MCF 10A (cell line): ENCODE results near the gene TMBIM1. TPM values are rescaled to one million over a fixed set of nuclear protein-coding genes. Genes with fewer than 3 reads are reported as not detected.
A peak's percentile ranks its signal among the peaks of the same experiment; 100 is the strongest.

Experiments used
- BruUV-seq: library from RNA; stranded (reverse); fragments of 400-500 nt; replicated peaks from 2 replicates; lab custom pipeline; 2021; lab: Mats Ljungman, UMichigan
- CTCF ChIA-PET: fragments of 300-600 bp; sonication (Branson Sonifier 250); formaldehyde crosslinking; extraction: SDS; loops from one replicate; lab custom pipeline; 2021; ENCODE audit warnings: antibody characterized with exemption, inconsistent platforms; lab: Yijun Ruan, JAX
- POLR2A ChIA-PET: fragments of 300-600, 350-650 bp; sonication (Branson Sonifier 250); formaldehyde crosslinking; extraction: SDS; loops from one replicate; lab custom pipeline; 2020; ENCODE audit warnings: antibody characterized with exemption, inconsistent platforms; lab: Yijun Ruan, JAX
- DNase-seq: peaks from one replicate; pipeline ENCODE4 v3.0.0-alpha.2; 2018; ENCODE audit not compliant: unreplicated experiment
- H3K27ac Mint-ChIP-seq: one replicate; pipeline ENCODE4 v1.8.0; 2022; ENCODE audit warnings: mild to moderate bottlenecking, low read depth, mixed read lengths; ENCODE audit not compliant: unreplicated experiment
- H3K27me3 Mint-ChIP-seq: one replicate; pipeline ENCODE4 v1.8.0; 2022; ENCODE audit warnings: mixed read lengths; ENCODE audit not compliant: insufficient read depth, unreplicated experiment
- H3K36me3 Mint-ChIP-seq: one replicate; pipeline ENCODE4 v1.8.0; 2022; ENCODE audit warnings: mild to moderate bottlenecking, moderate library complexity, mixed read lengths; ENCODE audit not compliant: insufficient read depth, unreplicated experiment
- H3K4me1 Mint-ChIP-seq: one replicate; pipeline ENCODE4 v1.8.0; 2022; ENCODE audit warnings: mixed read lengths; ENCODE audit not compliant: insufficient read depth, unreplicated experiment
- H3K4me3 Mint-ChIP-seq: one replicate; pipeline ENCODE4 v1.8.0; 2022; ENCODE audit warnings: mild to moderate bottlenecking, moderate library complexity, mixed read lengths; ENCODE audit not compliant: unreplicated experiment
- H3K9me3 Mint-ChIP-seq: one replicate; pipeline ENCODE4 v1.8.0; 2022; ENCODE audit warnings: mixed read lengths; ENCODE audit not compliant: unreplicated experiment
- intact Hi-C: fragments of 100-400 bp; cut with micrococcal nuclease; formaldehyde crosslinking; loops from 2 replicates; pipeline ENCODE4 v1.14.1; 2022
- total RNA-seq: library from RNA; stranded (reverse); gene quantifications from 2 replicates; pipeline ENCODE4 v1.2.3, GENCODE V29; 2022
- TF ChIP-seq, protein P1 (sequence below): fragments of 200-600 bp; IDR thresholded peaks from one replicate; pipeline ENCODE4 v1.8.0; 2022; ENCODE audit warnings: antibody characterized with exemption, mild to moderate bottlenecking; ENCODE audit not compliant: unreplicated experiment

The TMBIM1 gene
- total RNA-seq, 1 experiment from 2014 or later: 107 TPM

DNA sequence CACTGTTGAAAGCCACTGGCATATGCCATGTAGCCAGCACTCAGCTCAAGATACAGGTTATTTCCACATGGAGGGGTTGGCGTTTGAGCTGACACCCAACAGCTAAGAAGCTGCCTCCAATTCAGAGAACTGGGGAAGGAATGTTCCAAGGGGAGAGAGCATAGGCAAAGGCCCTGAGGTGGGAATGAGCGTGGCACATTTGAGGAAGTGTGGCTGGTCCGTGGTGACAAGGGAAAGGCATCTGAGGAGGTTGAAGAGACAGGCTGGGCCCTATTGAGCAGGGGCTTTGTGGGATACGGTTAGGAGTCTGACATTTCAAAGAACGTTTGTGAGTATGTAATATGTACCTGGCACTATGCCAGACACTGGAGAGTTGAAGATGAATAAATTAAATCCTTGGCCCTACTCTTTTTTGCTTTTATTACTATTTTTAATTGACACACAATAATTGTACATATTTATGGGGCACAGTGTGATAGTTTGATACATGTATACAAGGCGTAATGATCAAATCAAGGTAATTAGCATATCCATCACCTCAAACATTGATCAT is 27.6 kb upstream of the TMBIM1 start:
- Mint-ChIP-seq H3K27me3 (no peaks in the 10 kb centered on the region), H3K4me1 (peaks cover 29% of the 10 kb centered on the region), H3K36me3 (no peaks in the 10 kb centered on the region), H3K27ac (no peak overlapping the region), H3K4me3 (no peak overlapping the region), H3K9me3 (no peaks in the 10 kb centered on the region)
- peak; percentile 18 for DNase-seq
- intact Hi-C loops: no loop called here
- no TSS peak for BruUV-seq
- TF ChIP-seq, protein P1, sequence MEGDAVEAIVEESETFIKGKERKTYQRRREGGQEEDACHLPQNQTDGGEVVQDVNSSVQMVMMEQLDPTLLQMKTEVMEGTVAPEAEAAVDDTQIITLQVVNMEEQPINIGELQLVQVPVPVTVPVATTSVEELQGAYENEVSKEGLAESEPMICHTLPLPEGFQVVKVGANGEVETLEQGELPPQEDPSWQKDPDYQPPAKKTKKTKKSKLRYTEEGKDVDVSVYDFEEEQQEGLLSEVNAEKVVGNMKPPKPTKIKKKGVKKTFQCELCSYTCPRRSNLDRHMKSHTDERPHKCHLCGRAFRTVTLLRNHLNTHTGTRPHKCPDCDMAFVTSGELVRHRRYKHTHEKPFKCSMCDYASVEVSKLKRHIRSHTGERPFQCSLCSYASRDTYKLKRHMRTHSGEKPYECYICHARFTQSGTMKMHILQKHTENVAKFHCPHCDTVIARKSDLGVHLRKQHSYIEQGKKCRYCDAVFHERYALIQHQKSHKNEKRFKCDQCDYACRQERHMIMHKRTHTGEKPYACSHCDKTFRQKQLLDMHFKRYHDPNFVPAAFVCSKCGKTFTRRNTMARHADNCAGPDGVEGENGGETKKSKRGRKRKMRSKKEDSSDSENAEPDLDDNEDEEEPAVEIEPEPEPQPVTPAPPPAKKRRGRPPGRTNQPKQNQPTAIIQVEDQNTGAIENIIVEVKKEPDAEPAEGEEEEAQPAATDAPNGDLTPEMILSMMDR: no peak
- POLR2A ChIA-PET: interaction anchor here (0.6 to 0.9 kb wide), 2 partner anchors 11 to 16 kb away, joined by 3 read pairs; no protein-coding TSS in a partner anchor
- CTCF ChIA-PET: interaction anchor here (0.5 to 0.6 kb wide), 3 partner anchors 22 to 37 kb away, joined by 3 to 4 read pairs (median 3); partner anchors contain the start of gene CATIP

DNA sequence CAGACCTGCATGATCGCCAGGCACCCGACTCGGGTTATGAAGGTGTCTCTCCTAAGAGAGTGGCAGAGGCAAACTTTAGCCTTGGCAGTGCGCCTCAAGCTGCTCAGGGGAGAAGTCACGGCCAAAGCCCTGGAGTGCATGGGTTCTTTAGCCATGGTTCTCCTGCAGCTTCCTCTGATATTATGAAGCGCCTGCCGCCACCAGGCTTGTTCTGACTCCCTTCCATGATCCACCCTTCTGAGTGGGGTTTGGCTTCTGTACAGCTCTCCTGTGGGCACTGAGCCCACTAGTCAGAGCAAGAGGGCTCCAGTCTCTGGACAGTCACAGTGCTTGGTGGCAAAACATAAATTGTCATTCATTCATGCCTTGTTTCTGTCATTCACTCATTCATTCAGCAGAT is 25.9 kb upstream of the TMBIM1 start:
- Mint-ChIP-seq H3K27me3 (no peaks in the 10 kb centered on the region), H3K36me3 (no peaks in the 10 kb centered on the region), H3K9me3 (no peaks in the 10 kb centered on the region), H3K4me1 (peaks cover 20% of the 10 kb centered on the region), H3K27ac (no peak overlapping the region), H3K4me3 (no peak overlapping the region)
- ChIA-PET POLR2A (no interaction called here), CTCF (interaction anchor here (1.0 to 3.2 kb wide), 2 partner anchors 16 to 38 kb away, joined by 6 to 14 read pairs; partner anchors contain the start of gene CATIP)
- intact Hi-C loops: no loop called here
- DNase-seq: no peak
- no TSS peak for BruUV-seq
- TF ChIP-seq, protein P1: no peak

DNA sequence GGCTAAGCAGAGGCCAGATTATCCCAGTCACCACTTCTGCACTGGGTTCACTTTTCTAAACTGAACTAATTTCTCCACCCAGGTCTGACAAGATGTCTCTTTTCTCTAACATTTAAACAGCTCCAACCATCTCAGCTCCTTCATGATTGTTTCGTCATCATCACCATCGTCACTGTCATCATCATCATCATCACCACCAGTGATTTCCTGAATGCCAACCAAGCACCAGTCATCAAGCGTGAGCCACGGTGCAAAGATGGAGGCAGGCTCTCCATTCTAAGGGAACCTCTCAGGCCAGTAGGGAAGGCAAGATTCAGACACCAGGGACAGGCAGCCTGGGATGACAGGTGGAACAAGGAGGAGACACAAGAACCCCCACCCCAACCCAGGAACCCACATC is 25.5 kb upstream of the TMBIM1 start:
- Mint-ChIP-seq H3K27ac (no peak overlapping the region), H3K36me3 (no peaks in the 10 kb centered on the region), H3K4me1 (peaks cover 20% of the 10 kb centered on the region), H3K27me3 (no peaks in the 10 kb centered on the region), H3K9me3 (no peaks in the 10 kb centered on the region), H3K4me3 (no peak overlapping the region)
- intact Hi-C loops: no loop called here
- no TSS peak for BruUV-seq
- TF ChIP-seq, protein P1: no peak
- ChIA-PET CTCF (interaction anchor here (1.0 to 3.2 kb wide), 2 partner anchors 16 to 38 kb away, joined by 6 to 14 read pairs; partner anchors contain the start of gene CATIP), POLR2A (no interaction called here)
- no peak for DNase-seq

DNA sequence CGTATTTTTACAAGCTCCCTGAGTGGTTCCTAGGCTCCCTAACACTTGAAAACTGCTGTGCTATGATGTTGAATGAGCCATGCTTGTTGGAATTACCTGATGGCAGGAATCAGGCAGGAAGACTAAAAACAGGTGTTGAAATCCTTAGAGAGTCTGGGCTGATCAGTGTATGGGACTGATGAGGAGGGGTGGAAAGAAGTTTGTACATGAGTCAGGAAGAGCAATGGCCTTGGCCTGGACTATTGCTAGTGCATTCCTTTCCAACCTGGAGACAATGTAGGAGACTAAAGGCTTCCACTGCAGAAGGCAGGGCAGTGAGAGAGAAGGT is 25.0 kb upstream of the TMBIM1 start:
- Mint-ChIP-seq H3K36me3 (no peaks in the 10 kb centered on the region), H3K9me3 (no peaks in the 10 kb centered on the region), H3K27me3 (no peaks in the 10 kb centered on the region), H3K27ac (no peak overlapping the region), H3K4me1 (peaks cover 15% of the 10 kb centered on the region), H3K4me3 (no peak overlapping the region)
- ChIA-PET POLR2A (interaction anchor here (0.7 kb wide), 1 partner anchor 67 kb away, joined by 3 read pairs; no protein-coding TSS in a partner anchor), CTCF (interaction anchor here (1.2 to 3.2 kb wide), 2 partner anchors 16 to 44 kb away, joined by 4 to 14 read pairs; no protein-coding TSS in a partner anchor)
- TF ChIP-seq, protein P1: no peak
- intact Hi-C loops: no loop called here
- no peak for DNase-seq
- BruUV-seq: no TSS peak
